Activated CD8-positive, alpha-beta memory T cell treated with anti-CD3 and anti-CD28 coated beads, Interleukin-2, amount 10 ng/mL, durations not matched to agents 7 days and 5 days (primary cell): ENCODE results near the gene WBP2NL. TPM values are rescaled to one million over a fixed set of nuclear protein-coding genes. Genes with fewer than 3 reads are reported as not detected.

Experiments used
- ATAC-seq: fragments of 150-1000 bp; cut with Tn5 transposase; one replicate; pipeline ENCODE4 v1.10.0; 2021; ENCODE audit warnings: moderate library complexity
- CTCF ChIA-PET: fragments of 350-600 bp; sonication (Branson Sonifier 250); formaldehyde crosslinking; loops from one replicate; lab custom pipeline; 2021; ENCODE audit warnings: antibody characterized with exemption; lab: Charles Lee
- DNase-seq: peaks from one replicate; pipeline ENCODE4 v3.0.0-alpha.2; 2020
- H3K27ac Mint-ChIP-seq: one replicate; pipeline ENCODE4 v1.8.0; 2021; ENCODE audit warnings: mild to moderate bottlenecking, mixed read lengths
- H3K27me3 Mint-ChIP-seq: one replicate; pipeline ENCODE4 v1.8.0; 2021; ENCODE audit warnings: mixed read lengths
- H3K36me3 Mint-ChIP-seq: one replicate; pipeline ENCODE4 v1.8.0; 2021; ENCODE audit warnings: mild to moderate bottlenecking, mixed read lengths
- H3K4me1 Mint-ChIP-seq: one replicate; pipeline ENCODE4 v1.8.0; 2021; ENCODE audit warnings: mixed read lengths
- H3K4me3 Mint-ChIP-seq: one replicate; pipeline ENCODE4 v1.8.0; 2021; ENCODE audit warnings: mild to moderate bottlenecking, moderate library complexity, mixed read lengths
- H3K9me3 Mint-ChIP-seq: one replicate; pipeline ENCODE4 v1.8.0; 2022; ENCODE audit warnings: low read depth, mixed read lengths
- total RNA-seq, 2 experiments: library from RNA; stranded (reverse); gene quantifications; one replicate each; pipeline ENCODE4 v1.2.3, GENCODE V29; 2021

The WBP2NL gene
- total RNA-seq, 2 experiments from 2014 or later: 0.91 to 2.1 TPM

GRCh38 chr22:42021571-42021970, 23.0 kb downstream of the WBP2NL start:
- H3K27ac Mint-ChIP-seq: no peak overlapping the region
- ATAC-seq (no peak), DNase-seq (no peak)
- H3K9me3 Mint-ChIP-seq: peaks cover 3% of the 10 kb centered on the region
- H3K4me1 Mint-ChIP-seq: peaks cover 22% of the 10 kb centered on the region
- peaks cover 18% of the 10 kb centered on the region for H3K36me3 Mint-ChIP-seq
- CTCF ChIA-PET: no interaction called here
- no peak overlapping the region for H3K4me3 Mint-ChIP-seq
- peaks cover 28% of the 10 kb centered on the region for H3K27me3 Mint-ChIP-seq

- ATAC-seq: peak; percentile 86
- H3K27me3 Mint-ChIP-seq: peaks cover 20% of the 10 kb centered on the region
- peaks cover 3% of the 10 kb centered on the region for H3K9me3 Mint-ChIP-seq
- peak overlapping the region; percentile 84 for H3K27ac Mint-ChIP-seq
- CTCF ChIA-PET: no interaction called here
- peaks cover 18% of the 10 kb centered on the region for H3K36me3 Mint-ChIP-seq
- H3K4me3 Mint-ChIP-seq: no peak overlapping the region
- DNase-seq: peak; percentile 50
- peaks cover 22% of the 10 kb centered on the region for H3K4me1 Mint-ChIP-seq
Measured at GRCh38 chr22:42022162-42022847, 23.7 kb downstream of the WBP2NL start.

DNA sequence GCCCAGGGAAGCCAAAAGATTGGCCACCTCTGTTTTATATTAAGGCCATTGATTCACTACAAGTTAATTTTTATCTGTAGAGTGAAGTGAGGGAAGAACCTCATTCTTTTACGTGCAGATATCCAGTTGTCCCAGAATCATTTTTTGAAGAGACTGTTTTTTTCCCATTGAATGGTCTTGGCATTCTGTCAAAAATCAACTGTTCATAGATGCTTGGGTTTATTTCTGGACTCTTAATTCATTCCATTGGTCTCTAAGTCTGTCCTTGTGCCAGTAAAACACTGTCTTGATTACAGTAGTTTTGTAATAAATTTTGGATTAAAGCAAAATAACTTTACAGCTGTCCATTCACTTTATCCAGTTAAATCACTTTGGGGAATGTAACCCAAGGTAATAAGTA, 26.8 kb downstream of the WBP2NL start:
- H3K27me3 Mint-ChIP-seq: no peaks in the 10 kb centered on the region
- H3K4me3 Mint-ChIP-seq: no peak overlapping the region
- peaks cover 18% of the 10 kb centered on the region for H3K36me3 Mint-ChIP-seq
- ATAC-seq: no peak
- DNase-seq: no peak
- H3K27ac Mint-ChIP-seq: no peak overlapping the region
- H3K9me3 Mint-ChIP-seq: peaks cover 3% of the 10 kb centered on the region
- H3K4me1 Mint-ChIP-seq: peaks cover 25% of the 10 kb centered on the region
- CTCF ChIA-PET: no interaction called here

GRCh38 chr22:42026705-42027104, 28.1 kb downstream of the WBP2NL start:
- Mint-ChIP-seq H3K27ac (no peak overlapping the region), H3K27me3 (no peaks in the 10 kb centered on the region), H3K4me1 (peaks cover 34% of the 10 kb centered on the region), H3K36me3 (peaks cover 13% of the 10 kb centered on the region), H3K4me3 (no peak overlapping the region), H3K9me3 (peaks cover 3% of the 10 kb centered on the region)
- ATAC-seq (no peak), DNase-seq (no peak)
- CTCF ChIA-PET: no interaction called here

GRCh38 chr22:42033263-42034181, 34.9 kb downstream of the WBP2NL start:
- H3K27ac Mint-ChIP-seq: no peak overlapping the region
- ATAC-seq (no peak), DNase-seq (no peak)
- H3K27me3 Mint-ChIP-seq: peaks cover 3% of the 10 kb centered on the region
- H3K4me3 Mint-ChIP-seq: no peak overlapping the region
- peaks cover 3% of the 10 kb centered on the region for H3K9me3 Mint-ChIP-seq
- peaks cover 22% of the 10 kb centered on the region for H3K4me1 Mint-ChIP-seq
- H3K36me3 Mint-ChIP-seq: peaks cover 26% of the 10 kb centered on the region
- CTCF ChIA-PET: interaction anchor here (0.8 kb wide), 1 partner anchor 67 kb away, joined by 3 read pairs; no protein-coding TSS in a partner anchor

GRCh38 chr22:42035256-42035655, 36.7 kb downstream of the WBP2NL start:
- no peak overlapping the region for H3K4me3 Mint-ChIP-seq
- CTCF ChIA-PET: interaction anchor here (0.7 to 1.2 kb wide), 2 partner anchors 12 to 56 kb away, joined by 4 to 5 read pairs; partner anchors contain the start of gene NDUFA6
- ATAC-seq (no peak), DNase-seq (no peak)
- H3K27ac Mint-ChIP-seq: no peak overlapping the region
- peaks cover 20% of the 10 kb centered on the region for H3K4me1 Mint-ChIP-seq
- H3K36me3 Mint-ChIP-seq: peaks cover 26% of the 10 kb centered on the region
- peaks cover 3% of the 10 kb centered on the region for H3K27me3 Mint-ChIP-seq
- peaks cover 3% of the 10 kb centered on the region for H3K9me3 Mint-ChIP-seq

GRCh38 chr22:42039271-42039670, 40.7 kb downstream of the WBP2NL start:
- DNase-seq (no peak), ATAC-seq (no peak)
- Mint-ChIP-seq H3K4me1 (no peaks in the 10 kb centered on the region), H3K27me3 (peaks cover 5% of the 10 kb centered on the region), H3K36me3 (peaks cover 26% of the 10 kb centered on the region), H3K9me3 (peaks cover 14% of the 10 kb centered on the region), H3K4me3 (no peak overlapping the region), H3K27ac (no peak overlapping the region)
- CTCF ChIA-PET: interaction anchor here (0.6 kb wide), 1 partner anchor 37 kb away, joined by 3 read pairs; no protein-coding TSS in a partner anchor

- peaks cover 21% of the 10 kb centered on the region for H3K36me3 Mint-ChIP-seq
- H3K4me3 Mint-ChIP-seq: no peak overlapping the region
- CTCF ChIA-PET: interaction anchor here (2.2 kb wide), 1 partner anchor 28 kb away, joined by 10 read pairs; the partner anchor contains the start of gene NAGA
Measured at GRCh38 chr22:42041784-42042183, 43.2 kb downstream of the WBP2NL start.

DNA sequence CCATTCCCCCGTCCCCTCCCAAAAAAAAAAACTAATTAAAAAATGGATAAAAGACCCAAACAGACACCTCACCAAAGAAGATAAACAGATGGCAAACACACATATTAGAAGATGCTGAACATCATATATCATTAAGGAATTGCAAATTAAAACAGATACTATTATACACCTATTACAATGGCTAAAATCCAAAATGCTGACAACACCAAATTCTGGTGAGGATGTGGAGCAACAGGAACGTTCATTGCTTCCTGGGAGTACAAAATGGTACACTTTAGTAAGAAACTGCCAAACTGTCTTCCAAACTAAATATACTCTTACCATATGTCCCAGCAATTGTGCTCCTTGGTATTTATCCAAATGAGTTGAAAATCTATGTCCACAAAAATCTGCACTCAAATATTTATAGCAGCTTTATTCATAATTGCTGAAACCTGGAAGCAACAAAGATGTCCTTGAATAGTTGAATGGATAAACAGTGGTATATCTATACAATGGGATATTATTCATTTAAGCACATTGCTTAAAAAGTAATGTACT, 52.1 kb downstream of the WBP2NL start:
- no peak overlapping the region for H3K4me3 Mint-ChIP-seq
- CTCF ChIA-PET: no interaction called here
- ATAC-seq (no peak), DNase-seq (no peak)
- peaks cover 7% of the 10 kb centered on the region for H3K4me1 Mint-ChIP-seq
- no peaks in the 10 kb centered on the region for H3K36me3 Mint-ChIP-seq
- H3K27ac Mint-ChIP-seq: no peak overlapping the region
- no peaks in the 10 kb centered on the region for H3K27me3 Mint-ChIP-seq
- H3K9me3 Mint-ChIP-seq: peaks cover under 1% of the 10 kb centered on the region

More at GRCh38 chr22:42041784-42042183, 43.2 kb downstream of the WBP2NL start:
- DNase-seq (no peak), ATAC-seq (no peak)
- Mint-ChIP-seq H3K9me3 (peaks cover 14% of the 10 kb centered on the region), H3K27me3 (peaks cover 3% of the 10 kb centered on the region), H3K27ac (no peak overlapping the region), H3K4me1 (peaks cover 1% of the 10 kb centered on the region)

DNA sequence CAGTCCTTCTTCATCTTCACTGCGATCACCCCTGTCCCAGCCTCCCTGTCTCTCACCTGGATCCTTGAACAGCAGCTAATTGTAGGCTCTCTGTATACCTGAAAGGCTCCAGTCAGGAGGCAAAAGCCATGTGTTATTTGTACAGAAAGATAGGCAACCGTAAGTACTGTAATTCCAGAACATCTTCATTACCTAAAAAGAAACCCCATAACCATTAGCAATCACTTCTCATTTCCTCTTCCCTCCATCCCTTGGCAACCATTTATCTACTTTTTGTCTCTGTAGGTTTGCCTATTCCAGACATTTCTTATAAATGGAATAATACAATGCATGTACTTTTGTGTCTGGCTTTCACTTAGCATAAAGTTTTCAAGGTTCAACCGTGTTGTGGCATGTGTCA, 54.2 kb downstream of the WBP2NL start:
- DNase-seq (no peak), ATAC-seq (no peak)
- Mint-ChIP-seq H3K4me3 (no peak overlapping the region), H3K27ac (no peak overlapping the region), H3K27me3 (no peaks in the 10 kb centered on the region), H3K36me3 (peaks cover 11% of the 10 kb centered on the region), H3K4me1 (no peaks in the 10 kb centered on the region), H3K9me3 (peaks cover 12% of the 10 kb centered on the region)
- CTCF ChIA-PET: no interaction called here

GRCh38 chr22:42056757-42057511, 58.3 kb downstream of the WBP2NL start:
- H3K36me3 Mint-ChIP-seq: peaks cover 47% of the 10 kb centered on the region
- CTCF ChIA-PET: interaction anchor here (1.1 kb wide), 1 partner anchor 11 kb away, joined by 3 read pairs; no protein-coding TSS in a partner anchor

DNA sequence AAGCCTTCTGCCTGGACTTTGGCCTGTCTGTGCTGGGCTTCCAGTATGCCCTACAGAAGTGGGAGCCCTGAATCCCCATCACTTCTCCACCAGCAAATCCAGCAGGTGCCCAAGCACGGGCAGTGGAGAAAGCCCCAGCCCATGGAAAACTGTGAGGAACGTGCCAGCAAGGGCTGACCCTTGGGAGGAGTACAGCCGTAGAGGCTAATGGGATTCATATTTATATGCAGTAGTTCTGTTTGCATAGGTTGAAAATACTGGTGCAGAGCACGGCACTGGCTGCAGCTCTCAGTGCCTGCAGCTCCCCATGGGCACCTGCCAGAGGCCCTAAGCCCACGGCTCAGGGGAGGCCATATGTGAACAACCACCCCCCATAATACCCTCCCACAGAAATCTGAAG, 61.9 kb downstream of the WBP2NL start:
- Mint-ChIP-seq H3K36me3 (peaks cover 70% of the 10 kb centered on the region), H3K27me3 (no peaks in the 10 kb centered on the region), H3K4me3 (no peak overlapping the region), H3K27ac (no peak overlapping the region), H3K9me3 (peaks cover 17% of the 10 kb centered on the region), H3K4me1 (no peaks in the 10 kb centered on the region)
- DNase-seq (peak; percentile 22), ATAC-seq (no peak)
- CTCF ChIA-PET: interaction anchor here (1.2 kb wide), 1 partner anchor 10 kb away, joined by 3 read pairs; no protein-coding TSS in a partner anchor

More at GRCh38 chr22:42056757-42057511, 58.3 kb downstream of the WBP2NL start:
- H3K4me3 Mint-ChIP-seq: no peak overlapping the region
- no peak for ATAC-seq
- H3K9me3 Mint-ChIP-seq: peaks cover 17% of the 10 kb centered on the region
- H3K4me1 Mint-ChIP-seq: no peaks in the 10 kb centered on the region
- no peak for DNase-seq
- H3K27me3 Mint-ChIP-seq: no peaks in the 10 kb centered on the region
- no peak overlapping the region for H3K27ac Mint-ChIP-seq
